Activated CD8-positive, alpha-beta memory T cell treated with anti-CD3 and anti-CD28 coated beads for 48 hours (primary cell): ENCODE results near the gene RSL1D1.
"Not testable (repeated sequence)": the region's sequence is repeated elsewhere in the genome, so short reads cannot be mapped to it uniquely, and the experiment has no call there.

ENCODE experiments used
- DNase-seq, 3 experiments: peaks; one replicate each; pipeline ENCODE4 v3.0.0-alpha.2; 2020; ENCODE audit warnings: low read depth in 2 of 3, low spot score in 2 of 3

RSL1D1 gene

GRCh38 chr16:11844499-11844898 lies 6.8 kb downstream of the RSL1D1 start:
- DNase-seq = no peak

GRCh38 chr16:11843861-11844260 lies 7.5 kb downstream of the RSL1D1 start:
- no peak for DNase-seq

- DNase-seq = no peak
Measured at GRCh38 chr16:11843206-11843605, 8.1 kb downstream of the RSL1D1 start.

GRCh38 chr16:11841026-11841425 lies 10.3 kb downstream of the RSL1D1 start:
- DNase-seq = no peak

- no peak for DNase-seq
Measured at GRCh38 chr16:11836650-11837244, 14.6 kb downstream of the RSL1D1 start.

- no peak for DNase-seq
Measured at GRCh38 chr16:11835891-11836649, 15.3 kb downstream of the RSL1D1 start.

GRCh38 chr16:11835309-11835708 lies 16.0 kb downstream of the RSL1D1 start:
- DNase-seq = no peak

GRCh38 chr16:11833951-11834695 lies 17.2 kb downstream of the RSL1D1 start:
- no peak for DNase-seq

GRCh38 chr16:11828696-11829095 lies 22.6 kb downstream of the RSL1D1 start:
- DNase-seq = no peak

GRCh38 chr16:11825520-11826165 lies 25.7 kb downstream of the RSL1D1 start:
- DNase-seq = not testable (repeated sequence)

- DNase-seq = no peak
Measured at GRCh38 chr16:11824362-11824761, 27.0 kb downstream of the RSL1D1 start.

- DNase-seq = not testable (repeated sequence)
Measured at GRCh38 chr16:11823645-11824044, 27.7 kb downstream of the RSL1D1 start.

GRCh38 chr16:11819798-11820197 lies 31.5 kb downstream of the RSL1D1 start:
- DNase-seq = no peak

- not testable (repeated sequence) for DNase-seq
Measured at GRCh38 chr16:11818970-11819369, 32.4 kb downstream of the RSL1D1 start.

GRCh38 chr16:11816123-11816522 lies 35.2 kb downstream of the RSL1D1 start:
- DNase-seq = no peak

- DNase-seq = not testable (repeated sequence)
Measured at GRCh38 chr16:11814800-11815199, 36.5 kb downstream of the RSL1D1 start.

- no peak for DNase-seq
Measured at GRCh38 chr16:11806721-11807120, 44.6 kb downstream of the RSL1D1 start.

- DNase-seq = no peak
Measured at GRCh38 chr16:11805556-11805955, 45.8 kb downstream of the RSL1D1 start.

GRCh38 chr16:11801481-11802021 lies 49.8 kb downstream of the RSL1D1 start:
- DNase-seq = no peak

- DNase-seq = no peak
Measured at GRCh38 chr16:11800382-11800718, 51.0 kb downstream of the RSL1D1 start.
